Motor neuron (in vitro differentiated cells): ENCODE data around the gene SHTN1. TPM values are rescaled to one million over a fixed set of nuclear protein-coding genes. Genes with fewer than 3 reads are reported as not detected.
A peak's percentile ranks its signal among the peaks of the same experiment; 100 is the strongest.

Source experiments
- ATAC-seq, 8 experiments: fragments of 200-7000 bp; cut with Tn5 transposase; replicated peaks in 6 of 8; 2 replicates each; pipeline ENCODE4 v1.8.0; 2021; ENCODE audit warnings: mild to moderate bottlenecking in 8 of 8, moderate library complexity in 8 of 8
- H3K27ac ChIP-seq, 2 donors: fragments of 250-450 bp; sonication (Bioruptor Pico); 2 replicates each; pipeline ENCODE4 v1.9.0; 2021; ENCODE audit warnings: antibody characterized with exemption in 2 of 2, mild to moderate bottlenecking in 2 of 2, moderate library complexity in 1 of 2
- H3K4me1 ChIP-seq, 2 donors: fragments of 250-450 bp; sonication (Bioruptor Pico); replicated peaks in 1 of 2; 2 replicates each; pipeline ENCODE4 v1.6.1; 2021; ENCODE audit warnings: antibody characterized with exemption in 2 of 2, mild to moderate bottlenecking in 2 of 2, moderate library complexity in 1 of 2
- H3K4me3 ChIP-seq, 5 donors: fragments of 250-450 bp; sonication (Bioruptor Pico); 2 replicates each; pipeline ENCODE4 v1.9.0; 2021; ENCODE audit warnings: antibody characterized with exemption in 5 of 5, mild to moderate bottlenecking in 5 of 5, moderate library complexity in 4 of 5
- WGBS, 10 experiments: fragments of 450-650 bp; shearing (Covaris generic); methylation state at CpG; one replicate each; pipeline ENCODE4 v1.0.0; 2022; 5-methylcytosine and 5-hydroxymethylcytosine counted together
- in situ Hi-C, 9 experiments: fragments of 400-800 bp; cut with MboI; loops; one replicate each; pipeline ENCODE4 v1.15.0; 2021; ENCODE audit warnings: low sequenced_read_pairs in 9 of 9, low pct_unique_long_range_greater_than_20kb in 2 of 9; ENCODE audit not compliant: unreplicated experiment in 9 of 9
- total RNA-seq, 8 experiments: library from RNA; unstranded; fragments of 300-600 nt; gene quantifications; 2 replicates each; pipeline versions ENCODE4 v1.2.3 to v1.2.4, GENCODE V29; 2022

SHTN1 gene
- total RNA-seq, 8 experiments from 2014 or later = 3.4 to 49.6 (median 24.6) TPM

- in situ Hi-C loops = loop anchor here in 1 of 9 experiments (25.0 kb wide), 1 partner anchor 188 kb away; no protein-coding TSS in a partner anchor
- Histone ChIP-seq H3K27ac (no peak overlapping the region), H3K4me1 (peaks cover 18 to 46% of the 10 kb centered on the region in 2 donors), H3K4me3 (no peak overlapping the region)
- WGBS, 10 experiments = 0 to 93% (median 28%) methylated on average over 1 to 4 of the region's 5 CpGs
- peak; percentile 32 to 87 (median 67) for ATAC-seq
These were observed 30.5 kb downstream of the SHTN1 start for GRCh38 chr10:116974456-116975005.

GRCh38 chr10:116973946-116974455, 31.0 kb downstream of the SHTN1 start:
- peaks cover 18 to 42% of the 10 kb centered on the region in 2 donors for H3K4me1 ChIP-seq
- peak in 6 of 8 experiments; percentile 18 to 60 (median 42) for ATAC-seq
- H3K27ac ChIP-seq = no peak overlapping the region
- in situ Hi-C loops = no loop called here
- H3K4me3 ChIP-seq = no peak overlapping the region

- in situ Hi-C loops = no loop called here
- H3K4me1 ChIP-seq = peaks cover 18 to 39% of the 10 kb centered on the region in 2 donors
- H3K4me3 ChIP-seq = no peak overlapping the region
- ATAC-seq = no peak
- no peak overlapping the region for H3K27ac ChIP-seq
- 20 to 100% (median 80%) methylated on average over 1 to 4 of the region's 4 CpGs; no CpG with 5 or more reads in 1 of the 10 experiments for WGBS, 10 experiments
These were observed 31.5 kb downstream of the SHTN1 start for GRCh38 chr10:116973371-116973905.

GRCh38 chr10:116972131-116972530, 32.9 kb downstream of the SHTN1 start:
- no peak for ATAC-seq
- H3K4me1 ChIP-seq = peaks cover 18 to 39% of the 10 kb centered on the region in 2 donors
- 0 to 100% (median 83%) methylated on average over 1 of the region's 1 CpG; no CpG with 5 or more reads in 4 of the 10 experiments for whole genome bisulfite sequencing, 10 experiments
- no peak overlapping the region for H3K4me3 ChIP-seq
- H3K27ac ChIP-seq = no peak overlapping the region
- in situ Hi-C loops = no loop called here

GRCh38 chr10:116970050-116970449, 34.9 kb downstream of the SHTN1 start:
- Histone ChIP-seq H3K27ac (no peak overlapping the region), H3K4me1 (peaks cover 16 to 28% of the 10 kb centered on the region in 2 donors), H3K4me3 (no peak overlapping the region)
- ATAC-seq = no peak
- in situ Hi-C loops = no loop called here
- WGBS, 10 experiments = 83 to 100% (median 100%) methylated on average over 1 to 5 of the region's 5 CpGs; no CpG with 5 or more reads in 2 of the 10 experiments

GRCh38 chr10:116968331-116968730, 36.7 kb downstream of the SHTN1 start:
- Histone ChIP-seq H3K4me3 (no peak overlapping the region), H3K27ac (no peak overlapping the region), H3K4me1 (peaks cover 0 to 11% of the 10 kb centered on the region in 2 donors)
- no peak for ATAC-seq
- in situ Hi-C loops = no loop called here
- 67 to 100% (median 93%) methylated on average over 1 to 3 of the region's 3 CpGs for WGBS, 10 experiments

GRCh38 chr10:116961406-116962251, 43.4 kb downstream of the SHTN1 start:
- no peak overlapping the region for H3K27ac ChIP-seq
- peak in 5 of 8 experiments; percentile 55 to 96 (median 95) for ATAC-seq
- peaks cover 3 to 23% of the 10 kb centered on the region in 2 donors for H3K4me1 ChIP-seq
- no peak overlapping the region for H3K4me3 ChIP-seq
- in situ Hi-C loops = no loop called here
- 0 to 79% (median 69%) methylated on average over 1 to 9 of the region's 9 CpGs for WGBS, 10 experiments

- peak in 2 of 8 experiments; percentile 32 to 74 for ATAC-seq
- WGBS, 10 experiments = 10 to 92% (median 79%) methylated on average over 3 to 5 of the region's 5 CpGs
- Histone ChIP-seq H3K27ac (no peak overlapping the region), H3K4me3 (no peak overlapping the region), H3K4me1 (peaks cover 3 to 23% of the 10 kb centered on the region in 2 donors)
- in situ Hi-C loops = no loop called here
These were observed 44.8 kb downstream of the SHTN1 start for GRCh38 chr10:116960066-116960776.

- no peak for ATAC-seq
- whole genome bisulfite sequencing, 10 experiments = 20 to 89% (median 58%) methylated on average over 1 of the region's 1 CpG; no CpG with 5 or more reads in 5 of the 10 experiments
- Histone ChIP-seq H3K27ac (no peak overlapping the region), H3K4me3 (no peak overlapping the region), H3K4me1 (peaks cover 7 to 9% of the 10 kb centered on the region in 2 donors)
- in situ Hi-C loops = no loop called here
These were observed 52.3 kb downstream of the SHTN1 start for GRCh38 chr10:116952729-116953128.

- H3K4me3 ChIP-seq = no peak overlapping the region
- ATAC-seq = no peak
- peaks cover 12 to 13% of the 10 kb centered on the region in 2 donors for H3K4me1 ChIP-seq
- no peak overlapping the region for H3K27ac ChIP-seq
- in situ Hi-C loops = no loop called here
- WGBS, 10 experiments = 67 to 100% (median 80%) methylated on average over 1 of the region's 1 CpG; no CpG with 5 or more reads in 3 of the 10 experiments
These were observed 56.5 kb downstream of the SHTN1 start for GRCh38 chr10:116948530-116948870.

GRCh38 chr10:116947841-116948529, 57.0 kb downstream of the SHTN1 start:
- H3K4me1 ChIP-seq = peaks cover 12 to 13% of the 10 kb centered on the region in 2 donors
- peak in 6 of 8 experiments; percentile 6 to 70 (median 41) for ATAC-seq
- in situ Hi-C loops = no loop called here
- H3K4me3 ChIP-seq = no peak overlapping the region
- H3K27ac ChIP-seq = no peak overlapping the region
- WGBS, 10 experiments = 0 to 100% (median 50%) methylated on average over 1 to 2 of the region's 2 CpGs; no CpG with 5 or more reads in 1 of the 10 experiments

GRCh38 chr10:116944911-116945310, 60.1 kb downstream of the SHTN1 start:
- WGBS, 10 experiments = 0 to 100% (median 79%) methylated on average over 1 to 2 of the region's 2 CpGs; no CpG with 5 or more reads in 3 of the 10 experiments
- peak in 1 of 8 experiments; percentile 32 for ATAC-seq
- Histone ChIP-seq H3K4me1 (peaks cover 12 to 13% of the 10 kb centered on the region in 2 donors), H3K4me3 (no peak overlapping the region), H3K27ac (no peak overlapping the region)
- in situ Hi-C loops = no loop called here
